Cardiac septum (tissue), 1 donor: ENCODE data around the gene DPPA5. TPM values are rescaled to one million over a fixed set of nuclear protein-coding genes. Genes with fewer than 3 reads are reported as not detected.
A peak's percentile ranks its signal among the peaks of the same experiment; 100 is the strongest.
"Not testable (repeated sequence)": the region's sequence is repeated elsewhere in the genome, so short reads cannot be mapped to it uniquely, and the experiment has no call there.

ENCODE experiments used
- DNase-seq: peaks from one replicate; pipeline ENCODE4 v3.0.0-alpha.2; 2020; ENCODE audit warnings: low spot score
- intact Hi-C: fragments of 100-400 bp; cut with DNase I; formaldehyde crosslinking; loops from one replicate; pipeline ENCODE4 v1.14.0; 2022
- total RNA-seq: library from RNA; stranded (reverse); fragmentation: NEBNext Ultra II Directional; extraction: Animal tissue kit (Norgen Biotek cat#: 25700); gene quantifications from one replicate; pipeline ENCODE4 v1.2.1, GENCODE V29; 2021
- donor health status: DM: no; HTN: no; CAD: no.

The DPPA5 gene
- total RNA-seq, 1 donor from 2014 or later, result not detected

GRCh38 chr6:73309785-73310502 is 44.1 kb downstream of the DPPA5 start:
- intact Hi-C loops, result no loop called here

GRCh38 chr6:73309535-73309784 is 44.6 kb downstream of the DPPA5 start:
- intact Hi-C loops, result no loop called here
- no peak for DNase-seq

More at GRCh38 chr6:73309785-73310502, 44.1 kb downstream of the DPPA5 start:
- peak; percentile 82 for DNase-seq

- DNase-seq, result no peak
- intact Hi-C loops, result no loop called here
These were observed 45.2 kb downstream of the DPPA5 start for GRCh38 chr6:73308712-73309534.

GRCh38 chr6:73303773-73304172 is 50.3 kb downstream of the DPPA5 start:
- intact Hi-C loops, DNase-seq: not testable (repeated sequence)

Other genes starting within 250 kb of the DPPA5 start
- not detected for gene KHDC1L, start 128.8 kb downstream of the DPPA5 start, total RNA-seq
- 1.1 TPM for gene KHDC1, start 91.1 kb downstream of the DPPA5 start, total RNA-seq
- gene KHDC3L, start 8.4 kb upstream of the DPPA5 start, total RNA-seq, result not detected
- not detected for gene OOEP, start 15.6 kb upstream of the DPPA5 start, total RNA-seq
- gene DDX43, start 40.6 kb upstream of the DPPA5 start, total RNA-seq, result not detected
- 2.0 TPM for gene CGAS, start 98.0 kb upstream of the DPPA5 start, total RNA-seq
- gene MTO1, start 107.5 kb upstream of the DPPA5 start, total RNA-seq, result 20.7 TPM
- gene EEF1A1, start 166.8 kb upstream of the DPPA5 start, total RNA-seq, result 2,432 TPM